ENCODE data around the gene DROSHA. TPM values are rescaled to one million over a fixed set of nuclear protein-coding genes. Genes with fewer than 3 reads are reported as not detected.
A peak's percentile ranks its signal among the peaks of the same experiment; 100 is the strongest.

Gene DROSHA
- total and polyA plus RNA-seq, 2 experiments from 2014 or later, result 27.7 to 42.1 TPM

DNA sequence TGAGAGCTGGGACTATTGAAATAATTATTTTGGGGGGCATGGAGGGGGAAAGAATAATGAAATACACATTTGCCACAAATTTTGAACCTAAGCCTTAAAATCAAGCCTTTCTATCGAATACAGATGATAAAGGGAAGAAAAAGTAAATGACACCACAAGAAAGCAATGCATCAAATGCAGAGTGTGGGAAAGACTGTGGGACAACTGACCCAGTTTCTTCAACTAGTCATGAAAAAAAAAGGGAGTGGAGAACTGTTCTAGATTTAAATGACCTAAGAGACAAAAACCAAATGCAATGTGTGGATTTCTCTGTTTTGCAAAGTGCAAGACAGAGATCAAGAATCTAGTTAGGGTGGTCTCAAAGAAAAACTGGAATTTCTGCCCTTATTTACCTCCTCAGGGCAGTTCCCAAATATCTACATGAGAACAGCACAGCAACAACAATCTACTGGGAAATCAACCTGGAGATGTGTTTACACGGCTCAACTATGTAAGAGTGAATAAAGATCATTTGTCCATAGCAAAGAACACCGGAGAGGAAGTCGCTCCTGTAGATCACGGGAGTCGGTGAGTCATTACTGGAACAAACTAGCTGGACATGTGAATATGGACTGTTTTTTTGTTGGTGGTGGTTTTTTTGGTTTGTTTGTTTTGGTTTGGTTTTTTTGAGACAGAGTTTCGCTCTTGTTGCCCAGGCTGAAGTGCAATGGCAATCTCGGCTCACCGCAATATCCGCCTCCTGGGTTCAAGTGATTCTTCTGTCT, 145.9 kb downstream of the DROSHA start:
- no peak for TF ChIP-seq CTCF (IDR thresholded peaks at IDR 0.05; ENCODE audit: low read depth, low read length)
- Histone ChIP-seq H3K4me3 (no peak overlapping the region), H3K9me3 (ENCODE audit: low read depth) (no peaks in the 10 kb centered on the region), H3K36me3 (no peaks in the 10 kb centered on the region), H3K27me3 (no peaks in the 10 kb centered on the region), H3K27ac (no peak overlapping the region), H3K4me1 (ENCODE audit: low read depth) (no peaks in the 10 kb centered on the region)
- no peak for DNase-seq (ENCODE audit: low read depth in 1 of 2, low spot score in 1 of 2)

DNA sequence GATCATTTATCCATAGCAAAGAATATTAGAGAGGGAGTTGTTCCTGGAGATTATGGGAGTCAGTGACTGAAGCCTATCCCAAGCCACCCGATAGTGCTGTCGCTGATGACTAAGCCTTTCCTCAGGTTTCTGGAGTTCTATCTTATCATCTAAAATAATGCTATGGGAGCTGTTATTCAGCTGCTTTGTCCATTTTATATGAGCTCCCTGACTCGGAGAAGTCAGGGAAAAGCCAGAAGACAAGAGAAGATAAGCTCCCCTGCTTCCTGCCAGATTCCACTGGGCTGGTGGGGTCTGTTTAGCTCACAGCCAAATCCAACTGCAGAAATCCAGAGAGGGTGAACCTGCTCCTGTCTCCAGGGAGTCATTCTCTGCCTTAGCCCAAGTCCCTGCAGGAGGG, 148.2 kb downstream of the DROSHA start:
- no peaks in the 10 kb centered on the region for H3K36me3 ChIP-seq
- no peaks in the 10 kb centered on the region for H3K4me1 ChIP-seq (ENCODE audit: low read depth)
- no peaks in the 10 kb centered on the region for H3K9me3 ChIP-seq (ENCODE audit: low read depth)
- no peak overlapping the region for H3K4me3 ChIP-seq
- no peak overlapping the region for H3K27ac ChIP-seq
- DNase-seq (ENCODE audit: low read depth in 1 of 2, low spot score in 1 of 2), result peak in 1 of 2 donors; percentile 56
- TF ChIP-seq CTCF (IDR thresholded peaks at IDR 0.05; ENCODE audit: low read depth, low read length), result no peak
- H3K27me3 ChIP-seq, result no peaks in the 10 kb centered on the region

GRCh38 chr5:31382051-31382878, 149.6 kb downstream of the DROSHA start:
- Histone ChIP-seq H3K9me3 (ENCODE audit: low read depth) (no peaks in the 10 kb centered on the region), H3K4me1 (ENCODE audit: low read depth) (no peaks in the 10 kb centered on the region), H3K27ac (no peak overlapping the region), H3K36me3 (no peaks in the 10 kb centered on the region), H3K27me3 (no peaks in the 10 kb centered on the region), H3K4me3 (no peak overlapping the region)
- DNase-seq (ENCODE audit: low read depth in 1 of 2, low spot score in 1 of 2), result peak in 1 of 2 donors; percentile 12
- TF ChIP-seq CTCF (IDR thresholded peaks at IDR 0.05; ENCODE audit: low read depth, low read length), result no peak

DNA sequence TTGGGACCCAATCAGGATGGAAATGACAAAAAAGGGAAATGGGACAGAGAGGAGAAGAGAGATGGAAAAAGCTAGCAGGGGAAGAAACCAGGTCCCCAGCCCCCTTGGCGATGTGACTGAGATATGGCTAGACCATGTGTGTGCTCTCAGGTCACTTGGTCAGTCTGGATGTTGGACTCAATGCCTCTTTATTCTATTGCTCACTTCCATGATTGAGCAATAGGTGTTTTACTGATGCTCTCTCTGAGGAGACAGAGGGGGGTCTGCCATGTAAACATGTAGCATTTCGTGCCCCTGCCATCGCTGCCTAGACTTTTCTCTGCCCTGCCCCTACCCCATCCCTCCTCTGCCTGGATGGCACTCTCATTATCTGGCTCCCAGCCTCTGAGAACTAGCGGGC, 150.6 kb downstream of the DROSHA start:
- Histone ChIP-seq H3K36me3 (no peaks in the 10 kb centered on the region), H3K4me1 (ENCODE audit: low read depth) (no peaks in the 10 kb centered on the region), H3K27me3 (no peaks in the 10 kb centered on the region), H3K9me3 (ENCODE audit: low read depth) (no peaks in the 10 kb centered on the region), H3K27ac (no peak overlapping the region), H3K4me3 (no peak overlapping the region)
- no peak for DNase-seq (ENCODE audit: low read depth in 1 of 2, low spot score in 1 of 2)
- TF ChIP-seq CTCF (IDR thresholded peaks at IDR 0.05; ENCODE audit: low read depth, low read length), result no peak

- no peaks in the 10 kb centered on the region for H3K4me1 ChIP-seq (ENCODE audit: low read depth)
- H3K36me3 ChIP-seq, result no peaks in the 10 kb centered on the region
- H3K27me3 ChIP-seq, result no peaks in the 10 kb centered on the region
- TF ChIP-seq CTCF (IDR thresholded peaks at IDR 0.05; ENCODE audit: low read depth, low read length), result no peak
- no peak overlapping the region for H3K27ac ChIP-seq
- H3K9me3 ChIP-seq (ENCODE audit: low read depth), result no peaks in the 10 kb centered on the region
- DNase-seq (ENCODE audit: low read depth in 1 of 2, low spot score in 1 of 2), result no peak
- H3K4me3 ChIP-seq, result no peak overlapping the region
Observed at GRCh38 chr5:31380049-31380448, 151.8 kb downstream of the DROSHA start.
